ENCODE results near the gene XCL2.

DNA sequence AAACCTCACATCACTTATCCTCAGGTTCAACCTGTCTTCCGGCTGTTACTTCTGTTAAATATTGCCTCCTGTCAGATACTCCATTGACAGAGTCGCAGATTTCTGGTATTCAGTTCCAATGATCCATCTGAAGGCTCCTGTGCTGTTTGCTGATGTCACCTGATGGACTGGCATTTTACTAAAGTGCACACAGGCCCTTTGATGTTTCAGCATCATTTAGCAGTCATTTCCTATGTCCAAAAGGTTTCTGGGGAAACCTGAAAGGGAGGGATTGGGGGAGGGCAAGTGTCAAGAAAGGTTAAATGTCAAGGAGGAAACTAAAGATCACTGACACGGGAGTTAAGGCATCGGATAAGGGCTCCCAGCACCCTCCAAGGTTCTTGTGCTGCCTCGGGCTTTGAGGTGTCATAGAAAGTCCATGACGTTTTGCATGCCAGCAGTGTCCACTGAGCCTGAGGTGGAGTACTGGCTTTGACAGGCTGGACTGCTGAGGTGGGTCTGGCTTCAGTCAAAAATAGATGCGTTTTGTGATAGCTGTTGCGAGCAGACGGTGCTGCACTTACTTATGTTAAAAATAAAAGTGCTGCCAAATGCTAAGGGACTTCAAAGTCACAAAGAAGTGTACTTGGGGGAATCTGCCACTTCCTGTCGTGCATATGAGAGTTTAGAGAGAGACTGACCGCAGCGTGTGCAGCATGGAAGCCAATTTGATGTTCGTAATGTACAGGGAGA lies 30.8 kb downstream of the XCL2 start:
- TF ChIP-seq JUND (IDR thresholded peaks at IDR 0.05) (no peak), TAF1 (conservative IDR thresholded peaks at IDR 0.05) (no peak), EGR1 (IDR thresholded peaks at IDR 0.05; ENCODE audit: low read depth in 2 of 2) (no peak), FOXA1 (IDR thresholded peaks at IDR 0.05) (no peak), GABPA (IDR thresholded peaks at IDR 0.05 in 1 of 2, conservative IDR thresholded peaks at IDR 0.05 in 1 of 2) (no peak), SP1 (IDR thresholded peaks at IDR 0.05) (no peak), RAD21 (IDR thresholded peaks at IDR 0.05) (no peak), HNF4G (IDR thresholded peaks at IDR 0.05) (no peak), NR2F2 (IDR thresholded peaks at IDR 0.05) (no peak)
- TF ChIP-seq, protein P1, sequence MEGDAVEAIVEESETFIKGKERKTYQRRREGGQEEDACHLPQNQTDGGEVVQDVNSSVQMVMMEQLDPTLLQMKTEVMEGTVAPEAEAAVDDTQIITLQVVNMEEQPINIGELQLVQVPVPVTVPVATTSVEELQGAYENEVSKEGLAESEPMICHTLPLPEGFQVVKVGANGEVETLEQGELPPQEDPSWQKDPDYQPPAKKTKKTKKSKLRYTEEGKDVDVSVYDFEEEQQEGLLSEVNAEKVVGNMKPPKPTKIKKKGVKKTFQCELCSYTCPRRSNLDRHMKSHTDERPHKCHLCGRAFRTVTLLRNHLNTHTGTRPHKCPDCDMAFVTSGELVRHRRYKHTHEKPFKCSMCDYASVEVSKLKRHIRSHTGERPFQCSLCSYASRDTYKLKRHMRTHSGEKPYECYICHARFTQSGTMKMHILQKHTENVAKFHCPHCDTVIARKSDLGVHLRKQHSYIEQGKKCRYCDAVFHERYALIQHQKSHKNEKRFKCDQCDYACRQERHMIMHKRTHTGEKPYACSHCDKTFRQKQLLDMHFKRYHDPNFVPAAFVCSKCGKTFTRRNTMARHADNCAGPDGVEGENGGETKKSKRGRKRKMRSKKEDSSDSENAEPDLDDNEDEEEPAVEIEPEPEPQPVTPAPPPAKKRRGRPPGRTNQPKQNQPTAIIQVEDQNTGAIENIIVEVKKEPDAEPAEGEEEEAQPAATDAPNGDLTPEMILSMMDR (IDR thresholded peaks at IDR 0.05; ENCODE audit: low read depth, low read length, missing input control): no peak
- TF ChIP-seq, protein P2, sequence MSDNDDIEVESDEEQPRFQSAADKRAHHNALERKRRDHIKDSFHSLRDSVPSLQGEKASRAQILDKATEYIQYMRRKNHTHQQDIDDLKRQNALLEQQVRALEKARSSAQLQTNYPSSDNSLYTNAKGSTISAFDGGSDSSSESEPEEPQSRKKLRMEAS (IDR thresholded peaks at IDR 0.05): no peak
- TF ChIP-seq, protein P3, sequence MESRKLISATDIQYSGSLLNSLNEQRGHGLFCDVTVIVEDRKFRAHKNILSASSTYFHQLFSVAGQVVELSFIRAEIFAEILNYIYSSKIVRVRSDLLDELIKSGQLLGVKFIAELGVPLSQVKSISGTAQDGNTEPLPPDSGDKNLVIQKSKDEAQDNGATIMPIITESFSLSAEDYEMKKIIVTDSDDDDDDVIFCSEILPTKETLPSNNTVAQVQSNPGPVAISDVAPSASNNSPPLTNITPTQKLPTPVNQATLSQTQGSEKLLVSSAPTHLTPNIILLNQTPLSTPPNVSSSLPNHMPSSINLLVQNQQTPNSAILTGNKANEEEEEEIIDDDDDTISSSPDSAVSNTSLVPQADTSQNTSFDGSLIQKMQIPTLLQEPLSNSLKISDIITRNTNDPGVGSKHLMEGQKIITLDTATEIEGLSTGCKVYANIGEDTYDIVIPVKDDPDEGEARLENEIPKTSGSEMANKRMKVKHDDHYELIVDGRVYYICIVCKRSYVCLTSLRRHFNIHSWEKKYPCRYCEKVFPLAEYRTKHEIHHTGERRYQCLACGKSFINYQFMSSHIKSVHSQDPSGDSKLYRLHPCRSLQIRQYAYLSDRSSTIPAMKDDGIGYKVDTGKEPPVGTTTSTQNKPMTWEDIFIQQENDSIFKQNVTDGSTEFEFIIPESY (IDR thresholded peaks at IDR 0.05): no peak
- TF ChIP-seq, protein P4, sequence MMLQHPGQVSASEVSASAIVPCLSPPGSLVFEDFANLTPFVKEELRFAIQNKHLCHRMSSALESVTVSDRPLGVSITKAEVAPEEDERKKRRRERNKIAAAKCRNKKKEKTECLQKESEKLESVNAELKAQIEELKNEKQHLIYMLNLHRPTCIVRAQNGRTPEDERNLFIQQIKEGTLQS (IDR thresholded peaks at IDR 0.05): no peak
- TF ChIP-seq, protein P5, sequence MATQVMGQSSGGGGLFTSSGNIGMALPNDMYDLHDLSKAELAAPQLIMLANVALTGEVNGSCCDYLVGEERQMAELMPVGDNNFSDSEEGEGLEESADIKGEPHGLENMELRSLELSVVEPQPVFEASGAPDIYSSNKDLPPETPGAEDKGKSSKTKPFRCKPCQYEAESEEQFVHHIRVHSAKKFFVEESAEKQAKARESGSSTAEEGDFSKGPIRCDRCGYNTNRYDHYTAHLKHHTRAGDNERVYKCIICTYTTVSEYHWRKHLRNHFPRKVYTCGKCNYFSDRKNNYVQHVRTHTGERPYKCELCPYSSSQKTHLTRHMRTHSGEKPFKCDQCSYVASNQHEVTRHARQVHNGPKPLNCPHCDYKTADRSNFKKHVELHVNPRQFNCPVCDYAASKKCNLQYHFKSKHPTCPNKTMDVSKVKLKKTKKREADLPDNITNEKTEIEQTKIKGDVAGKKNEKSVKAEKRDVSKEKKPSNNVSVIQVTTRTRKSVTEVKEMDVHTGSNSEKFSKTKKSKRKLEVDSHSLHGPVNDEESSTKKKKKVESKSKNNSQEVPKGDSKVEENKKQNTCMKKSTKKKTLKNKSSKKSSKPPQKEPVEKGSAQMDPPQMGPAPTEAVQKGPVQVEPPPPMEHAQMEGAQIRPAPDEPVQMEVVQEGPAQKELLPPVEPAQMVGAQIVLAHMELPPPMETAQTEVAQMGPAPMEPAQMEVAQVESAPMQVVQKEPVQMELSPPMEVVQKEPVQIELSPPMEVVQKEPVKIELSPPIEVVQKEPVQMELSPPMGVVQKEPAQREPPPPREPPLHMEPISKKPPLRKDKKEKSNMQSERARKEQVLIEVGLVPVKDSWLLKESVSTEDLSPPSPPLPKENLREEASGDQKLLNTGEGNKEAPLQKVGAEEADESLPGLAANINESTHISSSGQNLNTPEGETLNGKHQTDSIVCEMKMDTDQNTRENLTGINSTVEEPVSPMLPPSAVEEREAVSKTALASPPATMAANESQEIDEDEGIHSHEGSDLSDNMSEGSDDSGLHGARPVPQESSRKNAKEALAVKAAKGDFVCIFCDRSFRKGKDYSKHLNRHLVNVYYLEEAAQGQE (IDR thresholded peaks at IDR 0.05): no peak
